Measurements from ENCODE around the gene LIME1. TPM values are rescaled to one million over a fixed set of nuclear protein-coding genes. Genes with fewer than 3 reads are reported as not detected.

Gene LIME1
- total RNA-seq, 1 donor = 117 TPM

DNA sequence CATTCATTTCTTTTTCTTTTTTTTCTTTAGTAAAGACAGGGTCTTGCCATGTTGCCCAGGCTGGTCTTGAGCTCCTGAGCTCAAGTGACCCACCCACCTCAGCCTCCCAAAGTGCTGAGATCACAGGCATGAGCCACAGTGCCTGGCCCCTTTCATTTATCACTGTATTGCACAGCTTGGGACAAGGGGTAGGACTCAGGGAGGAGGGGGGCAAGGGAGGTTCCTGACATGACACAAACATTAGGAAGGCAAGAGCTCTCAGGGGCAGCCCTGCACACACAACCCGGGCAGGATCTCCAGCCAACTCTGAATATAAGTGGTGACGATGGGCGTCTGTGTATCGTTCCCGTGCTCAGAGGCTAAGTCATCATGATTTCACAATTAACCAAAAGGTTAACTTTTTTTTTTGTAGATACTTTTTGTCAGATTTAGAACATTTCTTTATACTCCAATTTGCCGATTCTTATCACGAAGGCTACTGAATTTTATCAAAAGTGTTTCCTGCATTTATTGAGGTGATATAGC is 23.0 kb downstream of the LIME1 start:
- H3K27me3 ChIP-seq (ENCODE audit: insufficient read depth, low read length) = no peaks in the 10 kb centered on the region
- H3K4me1 ChIP-seq (ENCODE audit: insufficient read depth, low read length) = peaks cover 5% of the 10 kb centered on the region
- H3K9me3 ChIP-seq (ENCODE audit: low read depth, low read length) = no peaks in the 10 kb centered on the region
- no peak overlapping the region for H3K4me3 ChIP-seq (ENCODE audit: low read length)

DNA sequence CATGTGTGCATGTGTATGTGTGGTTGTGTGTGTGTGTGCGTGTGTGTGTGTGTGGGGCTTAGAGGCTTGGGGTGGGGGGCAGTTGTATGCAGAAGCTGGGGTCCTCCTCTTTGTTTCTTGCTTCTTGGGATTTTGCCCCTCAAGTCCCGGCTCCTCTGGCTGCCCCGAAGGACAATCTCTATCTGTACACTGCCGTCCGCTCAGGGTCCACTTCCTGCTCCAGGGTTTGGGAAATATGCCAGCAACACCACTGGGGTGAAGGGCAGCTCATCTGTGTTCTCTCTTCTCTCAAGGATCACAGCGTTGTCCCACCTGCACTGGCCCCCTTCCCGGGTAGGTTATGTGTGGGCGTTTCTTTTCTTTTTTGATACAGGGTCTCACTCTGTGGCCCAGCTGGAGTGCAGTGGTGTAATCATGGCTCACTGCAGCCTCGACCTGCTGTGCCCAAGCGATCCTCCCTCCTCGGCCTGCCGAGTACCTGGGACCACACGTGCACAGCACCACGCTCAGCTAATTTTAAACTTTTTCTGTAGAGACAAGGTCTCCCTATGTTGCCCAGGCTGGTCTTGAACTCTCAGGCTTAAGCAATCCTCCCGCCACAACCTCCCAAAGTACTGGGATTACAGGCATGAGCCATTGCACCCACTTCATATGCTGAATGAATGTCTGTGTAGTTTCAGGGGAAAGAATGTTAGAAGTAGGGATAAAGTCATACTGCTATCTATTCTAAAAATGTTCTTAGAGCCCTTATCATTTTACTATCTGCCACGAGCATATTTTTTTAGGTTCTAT is 28.8 kb downstream of the LIME1 start:
- H3K4me1 ChIP-seq (ENCODE audit: insufficient read depth, low read length) = no peaks in the 10 kb centered on the region
- H3K27me3 ChIP-seq (ENCODE audit: insufficient read depth, low read length) = no peaks in the 10 kb centered on the region

DNA sequence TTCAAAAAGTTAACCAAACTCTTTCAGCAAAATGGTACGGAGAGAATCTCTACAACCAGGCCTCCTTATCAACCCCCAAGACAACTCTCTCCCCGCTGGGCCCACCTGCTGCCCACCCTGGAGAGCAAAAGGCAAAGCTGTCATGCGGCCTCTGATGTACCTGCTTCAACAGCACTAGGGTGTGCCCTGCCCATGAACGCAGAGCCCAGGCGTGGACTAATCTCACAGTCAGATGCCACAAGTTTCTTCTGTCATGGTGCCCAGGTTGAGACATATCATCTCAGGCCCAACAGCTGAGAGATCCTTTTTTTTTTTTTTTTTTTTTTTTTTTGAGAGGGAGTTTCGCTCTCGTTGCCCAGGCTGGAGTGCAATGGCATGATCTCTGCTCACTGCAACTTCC is 29.4 kb downstream of the LIME1 start:
- Histone ChIP-seq H3K27me3 (ENCODE audit: insufficient read depth, low read length) (no peaks in the 10 kb centered on the region), H3K4me3 (ENCODE audit: low read length) (no peak overlapping the region), H3K4me1 (ENCODE audit: insufficient read depth, low read length) (no peaks in the 10 kb centered on the region), H3K9me3 (ENCODE audit: low read depth, low read length) (no peaks in the 10 kb centered on the region)

More for the DNA sequence above, 28.8 kb downstream of the LIME1 start:
- no peak overlapping the region for H3K4me3 ChIP-seq (ENCODE audit: low read length)
- H3K9me3 ChIP-seq (ENCODE audit: low read depth, low read length) = no peaks in the 10 kb centered on the region

DNA sequence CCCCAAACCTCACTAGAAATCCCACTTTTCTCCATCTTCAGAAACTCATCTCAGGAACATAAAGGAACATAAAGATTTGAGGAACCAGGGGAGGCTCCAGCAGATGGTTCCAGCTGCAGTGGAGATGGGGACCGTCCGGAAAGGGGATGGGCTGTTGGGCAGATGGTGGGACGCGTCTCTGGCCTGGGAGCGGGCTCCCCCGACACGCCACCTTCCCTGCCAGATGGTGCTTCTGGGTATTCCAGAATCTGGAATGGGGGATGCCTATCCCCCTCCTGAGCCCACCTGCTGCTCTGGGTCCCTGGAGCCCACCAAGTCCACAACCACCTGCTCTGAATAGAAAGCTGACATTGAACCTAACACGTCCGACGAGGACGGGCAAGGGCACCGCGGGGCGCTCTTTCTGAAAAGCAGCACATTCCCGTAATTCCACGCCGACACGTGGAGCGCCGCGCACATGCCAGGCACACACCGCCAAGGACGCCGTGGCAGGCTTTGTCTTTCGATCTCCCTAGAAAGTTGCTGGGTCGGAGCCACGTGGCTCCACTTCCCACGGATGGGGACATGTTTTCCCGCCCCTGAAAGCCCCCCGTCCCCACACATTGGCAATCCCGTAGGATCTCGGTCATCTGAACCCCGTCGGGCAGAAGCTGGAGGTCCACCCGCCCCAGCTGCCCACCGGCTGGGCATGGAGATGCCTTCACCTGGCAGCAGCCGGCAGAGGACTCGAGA is 30.4 kb downstream of the LIME1 start:
- Histone ChIP-seq H3K9me3 (ENCODE audit: low read depth, low read length) (no peaks in the 10 kb centered on the region), H3K4me3 (ENCODE audit: low read length) (no peak overlapping the region), H3K27me3 (ENCODE audit: insufficient read depth, low read length) (no peaks in the 10 kb centered on the region), H3K4me1 (ENCODE audit: insufficient read depth, low read length) (no peaks in the 10 kb centered on the region)

DNA sequence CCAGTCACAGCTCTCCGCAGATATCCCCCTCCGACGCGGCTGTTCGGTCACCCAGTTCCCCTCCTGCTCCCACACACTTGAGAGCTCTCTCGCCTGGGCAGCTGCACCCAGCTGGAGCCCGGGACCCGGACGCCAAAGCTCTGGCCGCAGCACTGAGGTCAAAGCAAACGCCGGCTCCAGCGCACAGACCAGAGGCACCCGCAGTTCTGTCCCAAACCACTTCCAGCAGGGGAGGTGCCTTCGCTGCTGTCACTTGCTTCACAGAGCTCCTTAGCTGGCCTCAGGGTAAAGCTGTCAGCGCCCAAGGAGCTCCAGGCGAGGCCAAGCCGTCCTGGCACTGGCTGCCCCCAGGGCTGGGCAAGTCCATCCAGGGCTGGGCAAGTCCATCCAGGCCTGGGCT is 31.0 kb downstream of the LIME1 start:
- no peaks in the 10 kb centered on the region for H3K9me3 ChIP-seq (ENCODE audit: low read depth, low read length)
- H3K4me1 ChIP-seq (ENCODE audit: insufficient read depth, low read length) = no peaks in the 10 kb centered on the region
- H3K27me3 ChIP-seq (ENCODE audit: insufficient read depth, low read length) = no peaks in the 10 kb centered on the region
- no peak overlapping the region for H3K4me3 ChIP-seq (ENCODE audit: low read length)

DNA sequence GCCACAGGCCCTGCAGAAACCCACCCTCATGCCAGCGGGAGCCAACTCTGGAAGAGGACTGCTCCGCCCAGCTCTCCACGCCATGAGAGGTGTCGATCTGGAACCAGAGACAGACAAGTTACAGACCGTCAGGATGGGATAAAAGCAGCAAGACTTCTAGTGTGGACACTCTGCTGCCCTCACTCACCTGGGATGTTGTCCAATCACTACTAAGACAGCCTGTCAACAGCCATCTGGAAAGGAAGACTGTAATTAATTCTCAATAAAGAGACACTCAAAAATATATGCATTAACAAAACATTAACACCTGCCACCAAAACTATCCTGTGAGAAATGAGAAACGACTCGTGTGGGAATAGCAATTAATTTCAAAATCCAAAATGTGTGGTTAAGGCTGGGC is 31.4 kb downstream of the LIME1 start:
- H3K4me1 ChIP-seq (ENCODE audit: insufficient read depth, low read length) = no peaks in the 10 kb centered on the region
- no peaks in the 10 kb centered on the region for H3K9me3 ChIP-seq (ENCODE audit: low read depth, low read length)
- H3K27me3 ChIP-seq (ENCODE audit: insufficient read depth, low read length) = no peaks in the 10 kb centered on the region
- no peak overlapping the region for H3K4me3 ChIP-seq (ENCODE audit: low read length)

DNA sequence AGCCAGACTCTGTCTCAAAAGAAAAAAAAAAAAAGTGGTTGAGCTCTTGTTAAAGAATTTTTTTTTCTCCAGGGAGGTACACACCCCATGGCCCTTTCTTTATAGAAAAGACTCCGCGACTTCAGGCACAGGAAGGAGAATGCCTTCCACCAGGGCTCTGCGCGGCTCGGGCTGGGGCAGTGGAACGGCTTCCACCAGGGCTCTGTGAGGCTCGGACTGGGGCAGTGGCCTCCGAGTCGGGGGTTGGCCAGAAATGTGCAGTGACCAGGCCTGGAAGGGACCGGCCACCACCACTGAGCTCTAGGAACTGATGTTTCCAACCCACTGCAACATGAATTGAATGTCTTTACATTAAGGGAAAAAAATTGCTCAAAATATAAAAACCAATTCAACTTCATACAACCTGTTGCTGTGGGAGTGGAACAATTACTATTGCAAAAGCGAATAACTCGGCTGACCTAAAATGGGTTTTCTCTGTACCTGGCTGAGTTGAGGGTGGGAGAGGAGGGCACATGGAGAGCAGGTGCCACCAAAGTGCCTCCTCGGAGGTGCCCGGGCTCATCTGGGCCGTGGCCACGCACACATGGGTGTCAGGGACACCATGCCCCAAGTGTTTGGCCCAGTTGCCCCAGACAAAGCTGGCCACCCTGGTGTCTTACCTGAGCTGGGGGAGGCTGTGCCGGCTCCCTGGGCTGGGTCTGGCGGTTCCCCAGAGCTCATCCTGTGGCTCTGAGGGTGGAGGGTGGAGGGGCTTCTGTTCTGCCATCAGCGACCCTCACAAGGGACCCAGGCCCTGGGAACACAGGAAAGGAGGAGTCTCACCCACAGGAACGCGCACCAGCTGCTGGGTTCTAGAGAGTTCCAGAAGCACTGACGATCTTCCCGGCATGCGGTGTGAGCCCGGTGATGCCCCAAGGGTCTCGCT is 32.4 kb downstream of the LIME1 start:
- Histone ChIP-seq H3K4me1 (ENCODE audit: insufficient read depth, low read length) (no peaks in the 10 kb centered on the region), H3K4me3 (ENCODE audit: low read length) (no peak overlapping the region), H3K9me3 (ENCODE audit: low read depth, low read length) (no peaks in the 10 kb centered on the region), H3K27me3 (ENCODE audit: insufficient read depth, low read length) (no peaks in the 10 kb centered on the region)

DNA sequence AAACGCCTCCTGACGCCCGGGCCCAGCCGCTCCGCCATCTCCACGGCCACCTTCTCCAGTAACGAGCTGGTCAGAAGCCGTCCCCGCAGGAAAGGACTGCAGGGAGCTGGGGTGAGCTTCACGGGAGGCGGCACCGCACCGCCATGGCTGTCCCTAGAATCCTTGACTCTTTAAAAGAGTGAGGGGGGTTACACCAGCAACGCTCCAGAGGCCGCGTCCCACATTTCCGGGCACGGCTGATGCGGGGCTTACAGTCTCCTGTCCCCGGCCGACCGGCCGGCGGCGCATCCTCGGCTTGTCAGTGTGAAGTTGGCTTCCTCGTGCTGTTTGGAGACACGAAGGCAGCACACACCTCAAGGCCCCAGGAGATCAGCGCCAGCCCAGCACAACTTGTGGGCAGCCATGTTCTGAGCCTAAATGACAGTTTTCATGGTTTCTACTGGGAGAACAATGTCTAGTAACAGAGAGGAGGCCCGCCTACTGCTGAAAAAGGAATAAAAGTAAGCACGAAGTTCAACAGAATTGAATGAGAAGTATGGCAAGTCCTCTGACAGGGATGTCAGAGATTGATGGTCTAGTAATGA is 33.5 kb downstream of the LIME1 start:
- Histone ChIP-seq H3K4me3 (ENCODE audit: low read length) (no peak overlapping the region), H3K9me3 (ENCODE audit: low read depth, low read length) (no peaks in the 10 kb centered on the region), H3K27me3 (ENCODE audit: insufficient read depth, low read length) (no peaks in the 10 kb centered on the region), H3K4me1 (ENCODE audit: insufficient read depth, low read length) (no peaks in the 10 kb centered on the region)

DNA sequence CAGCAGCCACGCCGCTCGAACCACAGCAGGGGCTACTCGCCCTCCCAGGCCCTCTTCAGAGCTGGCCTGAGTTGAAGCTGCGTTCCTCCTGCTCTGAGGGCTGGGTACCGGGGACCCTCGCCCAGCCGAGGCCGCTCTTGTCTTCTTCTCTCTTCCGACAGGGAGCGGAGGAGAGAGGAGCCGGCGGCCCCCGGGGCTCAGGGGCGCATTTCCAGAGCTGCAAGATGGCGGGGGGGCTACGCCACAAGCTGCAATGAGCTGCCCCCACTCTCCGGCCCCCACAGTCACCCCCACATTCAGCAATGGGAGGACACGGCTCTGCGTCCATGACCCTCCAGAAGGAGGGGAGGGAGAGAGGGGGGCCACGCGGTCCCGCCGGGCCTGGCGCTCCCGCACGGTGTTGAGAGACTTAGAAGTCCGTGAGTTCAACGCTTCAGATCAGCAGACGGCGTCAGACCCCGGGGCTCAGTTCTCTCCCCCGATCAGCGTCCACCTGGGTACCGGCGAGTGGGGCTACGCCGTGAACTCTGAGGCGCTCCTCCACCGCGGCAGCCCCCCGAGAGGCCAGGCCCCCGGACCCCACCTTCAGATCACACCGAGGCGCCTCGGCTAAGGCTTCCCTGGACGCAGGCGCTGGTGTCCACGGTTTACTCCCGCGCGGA is 34.7 kb downstream of the LIME1 start:
- H3K4me1 ChIP-seq (ENCODE audit: insufficient read depth, low read length) = no peaks in the 10 kb centered on the region
- no peaks in the 10 kb centered on the region for H3K9me3 ChIP-seq (ENCODE audit: low read depth, low read length)
- H3K4me3 ChIP-seq (ENCODE audit: low read length) = no peak overlapping the region
- H3K27me3 ChIP-seq (ENCODE audit: insufficient read depth, low read length) = no peaks in the 10 kb centered on the region

DNA sequence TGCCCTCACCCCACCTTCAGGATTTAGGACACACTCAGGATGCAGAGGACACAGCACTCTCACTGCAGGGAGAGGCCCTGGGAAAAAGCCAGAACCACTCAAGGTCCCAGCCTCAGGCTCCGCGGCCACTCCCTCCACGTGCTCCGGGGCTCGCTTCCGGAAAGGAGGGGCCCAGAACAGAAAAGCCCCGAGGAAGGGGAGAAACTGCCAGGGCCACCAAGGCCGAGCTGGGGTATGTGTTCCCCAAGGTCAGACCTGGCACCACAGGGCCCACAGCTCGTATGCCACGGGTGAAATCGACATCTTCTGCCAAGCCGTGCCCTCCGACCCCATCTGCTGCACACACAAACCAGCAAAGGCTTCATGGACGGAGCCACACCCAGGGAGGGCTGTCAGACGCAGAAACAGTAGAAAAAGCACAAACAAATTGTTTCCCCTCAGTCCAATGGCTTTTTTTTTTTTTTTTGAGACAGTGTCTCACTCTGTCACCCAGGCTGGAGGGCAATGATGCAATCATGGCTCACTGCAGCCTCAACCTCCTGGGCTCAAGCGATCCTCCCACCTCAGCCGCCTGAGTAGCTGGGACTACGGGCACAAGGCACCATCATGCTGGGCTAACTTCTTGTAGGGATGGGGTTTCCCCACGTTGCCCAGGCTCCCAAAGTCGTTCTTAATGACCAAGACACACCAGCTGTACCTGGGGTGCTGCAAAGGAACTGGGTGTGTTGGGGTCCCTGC is 36.5 kb downstream of the LIME1 start:
- no peaks in the 10 kb centered on the region for H3K9me3 ChIP-seq (ENCODE audit: low read depth, low read length)
- H3K27me3 ChIP-seq (ENCODE audit: insufficient read depth, low read length) = no peaks in the 10 kb centered on the region
- no peak overlapping the region for H3K4me3 ChIP-seq (ENCODE audit: low read length)
- H3K4me1 ChIP-seq (ENCODE audit: insufficient read depth, low read length) = no peaks in the 10 kb centered on the region

DNA sequence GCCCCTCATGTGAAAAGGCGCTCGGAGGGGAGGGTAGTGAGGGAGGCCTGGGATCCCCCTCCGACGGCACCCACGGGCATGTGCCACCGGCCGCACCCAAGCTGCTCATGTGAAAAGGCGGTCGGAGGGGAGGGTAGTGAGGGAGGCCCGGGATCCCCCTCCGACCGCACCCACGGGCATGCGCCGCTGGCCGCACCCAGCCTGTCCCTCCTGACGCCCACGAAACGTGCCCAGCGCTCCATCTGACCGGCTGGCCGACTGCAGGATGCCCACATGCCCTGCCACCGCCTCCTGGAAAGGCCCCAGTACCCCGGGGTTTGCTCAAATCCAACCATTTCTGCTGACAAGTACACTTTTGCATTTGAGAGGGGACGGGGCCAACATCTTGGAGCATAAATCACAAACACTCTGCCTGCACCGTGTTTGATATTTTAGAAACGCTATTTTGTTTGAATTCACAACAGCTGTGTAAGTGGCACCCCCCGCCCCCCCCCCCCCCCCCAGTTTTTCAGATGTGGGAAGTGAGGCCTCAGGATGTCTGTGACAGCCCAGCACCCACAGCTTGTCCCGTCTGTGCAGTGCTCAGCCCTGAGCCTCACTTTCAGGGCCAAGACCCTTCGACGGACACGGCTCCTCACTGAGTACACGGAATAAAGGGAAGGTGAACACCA is 37.2 kb downstream of the LIME1 start:
- H3K9me3 ChIP-seq (ENCODE audit: low read depth, low read length) = no peaks in the 10 kb centered on the region

DNA sequence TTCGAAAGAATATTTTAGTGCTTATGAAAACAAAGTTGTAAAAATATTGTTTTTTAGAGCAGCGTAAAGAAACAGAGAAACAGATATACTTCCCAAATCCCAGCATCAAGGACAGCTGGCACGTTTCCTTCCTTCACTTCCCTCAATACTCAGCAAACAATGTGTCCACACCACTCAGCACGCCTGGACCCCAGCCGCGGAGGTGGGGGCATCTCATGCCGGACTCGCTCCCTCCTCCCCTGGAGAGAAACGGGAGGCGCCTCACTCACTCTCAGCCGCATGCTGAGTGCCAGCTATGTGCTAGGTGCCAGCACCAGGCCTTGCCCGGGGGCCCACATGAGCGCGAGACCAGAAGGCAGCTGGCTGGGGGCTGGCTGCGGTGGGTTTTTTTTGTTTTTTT is 37.8 kb downstream of the LIME1 start:
- Histone ChIP-seq H3K9me3 (ENCODE audit: low read depth, low read length) (no peaks in the 10 kb centered on the region), H3K27me3 (ENCODE audit: insufficient read depth, low read length) (no peaks in the 10 kb centered on the region), H3K4me1 (ENCODE audit: insufficient read depth, low read length) (no peaks in the 10 kb centered on the region), H3K4me3 (ENCODE audit: low read length) (no peak overlapping the region)

More for the DNA sequence above, 37.2 kb downstream of the LIME1 start:
- Histone ChIP-seq H3K4me3 (ENCODE audit: low read length) (no peak overlapping the region), H3K4me1 (ENCODE audit: insufficient read depth, low read length) (no peaks in the 10 kb centered on the region), H3K27me3 (ENCODE audit: insufficient read depth, low read length) (no peaks in the 10 kb centered on the region)
